Skeletal muscle tissue (tissue), 4 donors: ENCODE data around the gene PITPNC1. TPM values are rescaled to one million over a fixed set of nuclear protein-coding genes. Genes with fewer than 3 reads are reported as not detected.
"Not testable (repeated sequence)": the region's sequence is repeated elsewhere in the genome, so short reads cannot be mapped to it uniquely, and the experiment has no call there.

Source experiments
- H3K27ac ChIP-seq: one replicate; pipeline ENCODE4 v1.7.0; 2013; ENCODE audit warnings: mild to moderate bottlenecking, low read depth, low read length, inconsistent platforms
- H3K27me3 ChIP-seq, 3 donors: one replicate each; pipeline ENCODE4 v1.7.0; 2013; ENCODE audit warnings: low read length in 3 of 3; ENCODE audit not compliant: control insufficient read depth in 3 of 3, insufficient read depth in 3 of 3
- H3K36me3 ChIP-seq, 3 donors: one replicate each; pipeline ENCODE4 v1.7.0; 2013; ENCODE audit warnings: low read length in 3 of 3; ENCODE audit not compliant: control insufficient read depth in 3 of 3, insufficient read depth in 3 of 3
- H3K4me1 ChIP-seq, 3 donors: one replicate each; pipeline ENCODE4 v1.7.0; 2013; ENCODE audit warnings: low read length in 3 of 3, mild to moderate bottlenecking in 3 of 3; ENCODE audit not compliant: control insufficient read depth in 3 of 3, insufficient read depth in 3 of 3
- H3K4me3 ChIP-seq, 3 donors: one replicate each; pipeline ENCODE4 v1.7.0; 2013; ENCODE audit warnings: low read length in 3 of 3
- H3K9ac ChIP-seq, 3 donors: one replicate each; pipeline ENCODE4 v1.7.0; 2013; ENCODE audit warnings: low read length in 3 of 3, mild to moderate bottlenecking in 3 of 3, moderate library complexity in 2 of 3, low read depth in 1 of 3
- H3K9me3 ChIP-seq, 3 donors: one replicate each; pipeline ENCODE4 v1.7.0; 2013; ENCODE audit warnings: low read length in 3 of 3; ENCODE audit not compliant: control insufficient read depth in 3 of 3
- total RNA-seq: library from RNA; depleted of rRNA; stranded (reverse); fragments of >200 nt; gene quantifications from one replicate; pipeline ENCODE4 v1.2.3, GENCODE V29; 2014
- donor health status: Osteomylitis.

Gene PITPNC1
- total RNA-seq, 1 donor from 2014 or later = 9.4 TPM

DNA sequence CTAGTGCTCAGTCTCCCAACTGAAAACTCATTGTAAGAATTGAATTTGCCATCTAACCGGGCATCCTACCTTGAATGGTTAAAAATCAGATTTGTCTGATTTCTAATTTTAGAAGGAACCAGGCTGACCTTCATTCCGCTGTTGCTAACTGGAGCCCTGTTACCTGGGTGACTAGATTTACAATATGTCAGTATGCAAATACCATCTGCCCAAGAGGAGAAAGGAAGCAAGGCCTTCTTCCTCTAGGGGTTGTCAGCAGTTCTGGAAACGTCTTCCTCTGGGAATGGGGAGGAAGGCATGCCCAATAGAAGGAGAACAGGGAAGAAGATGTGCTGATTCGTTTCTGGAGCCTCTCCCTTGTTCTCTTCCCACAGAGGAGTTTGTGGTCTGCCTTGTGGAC is 137.9 kb downstream of the PITPNC1 start:
- Histone ChIP-seq H3K9me3 (no peaks in the 10 kb centered on the region), H3K4me1 (peaks cover 6 to 15% (median 13%) of the 10 kb centered on the region in 3 donors), H3K36me3 (no peaks in the 10 kb centered on the region), H3K4me3 (no peak overlapping the region), H3K9ac (no peak overlapping the region), H3K27ac (no peak overlapping the region), H3K27me3 (peaks cover 0 to 2% (median 0%) of the 10 kb centered on the region in 3 donors)

DNA sequence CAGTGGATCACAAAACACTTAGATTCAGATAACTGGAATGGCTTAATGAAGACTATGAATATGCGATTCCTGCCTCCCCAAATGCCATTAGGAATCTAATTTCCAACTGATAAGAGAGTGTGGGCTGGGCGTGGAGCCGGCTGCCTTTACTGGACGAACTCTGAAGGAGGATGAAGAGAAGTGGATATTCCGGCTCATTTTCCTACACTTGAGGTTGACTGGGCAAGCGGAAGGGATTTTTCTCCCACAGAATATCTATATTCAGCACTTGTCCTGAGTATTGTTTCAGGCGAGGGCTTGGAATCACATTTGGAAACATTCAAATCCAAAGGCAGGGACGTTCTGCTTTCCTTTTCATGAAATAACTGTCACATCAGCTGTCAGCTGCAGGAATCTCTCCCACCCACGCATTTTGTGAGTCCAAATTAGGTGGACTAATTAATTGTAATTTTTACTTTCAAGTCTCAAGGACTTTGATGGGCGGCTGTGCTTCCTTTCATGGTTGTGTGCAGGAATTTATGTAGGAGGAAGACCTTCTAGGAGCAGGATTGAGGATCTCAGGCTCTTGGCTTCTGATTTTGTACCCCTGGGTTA is 138.5 kb downstream of the PITPNC1 start:
- Histone ChIP-seq H3K36me3 (no peaks in the 10 kb centered on the region), H3K9ac (no peak overlapping the region), H3K4me3 (peak overlapping the region in 1 of 3 donors; percentile 27), H3K27me3 (peaks cover 0 to 2% (median 0%) of the 10 kb centered on the region in 3 donors), H3K9me3 (no peaks in the 10 kb centered on the region), H3K4me1 (peaks cover 11 to 19% (median 18%) of the 10 kb centered on the region in 3 donors), H3K27ac (no peak overlapping the region)

DNA sequence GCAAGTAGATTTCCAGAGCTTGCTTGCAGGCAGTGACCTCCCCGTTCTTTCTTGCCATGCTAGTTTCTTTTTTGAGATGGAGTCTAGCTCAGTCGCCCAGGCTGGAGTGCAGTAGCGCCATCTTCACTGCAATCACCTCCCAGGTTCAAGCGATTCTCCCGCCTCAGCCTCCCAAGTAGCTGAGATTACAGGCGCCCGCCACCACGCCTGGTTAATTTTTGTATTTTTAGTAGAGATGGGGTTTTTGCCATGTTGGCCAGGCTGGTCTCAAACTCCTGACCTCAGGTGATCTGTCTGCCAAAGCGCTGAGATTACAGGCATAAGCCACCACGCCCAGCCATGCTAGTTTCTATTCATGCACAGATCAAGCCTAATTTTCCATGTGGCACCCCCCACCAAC is 139.5 kb downstream of the PITPNC1 start:
- H3K36me3 ChIP-seq, H3K9me3 ChIP-seq, H3K27ac ChIP-seq, H3K27me3 ChIP-seq, H3K4me3 ChIP-seq, H3K9ac ChIP-seq: not testable (repeated sequence)
- peaks cover 15 to 27% (median 24%) of the 10 kb centered on the region in 3 donors for H3K4me1 ChIP-seq

DNA sequence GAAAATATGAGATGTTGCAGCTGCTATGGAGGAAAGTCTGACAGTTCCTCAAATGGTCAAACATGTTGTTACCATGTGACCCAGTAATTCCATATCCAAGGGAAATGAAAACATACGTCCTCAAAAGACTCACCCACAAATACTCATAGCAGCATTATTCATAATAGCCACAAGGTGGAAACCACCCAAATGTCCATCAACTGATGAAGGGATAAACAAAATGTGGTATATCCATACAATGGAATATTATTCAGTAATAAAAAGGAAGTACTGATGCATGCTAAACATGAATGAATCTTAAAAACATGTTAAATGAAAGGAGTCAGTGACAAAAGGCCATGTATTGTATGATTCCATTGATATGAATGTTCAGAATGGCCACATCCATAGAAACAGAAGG is 140.2 kb downstream of the PITPNC1 start:
- H3K4me3 ChIP-seq = no peak overlapping the region
- H3K27me3 ChIP-seq = peaks cover 0 to 2% (median 0%) of the 10 kb centered on the region in 3 donors
- no peaks in the 10 kb centered on the region for H3K36me3 ChIP-seq
- peaks cover 15 to 32% (median 24%) of the 10 kb centered on the region in 3 donors for H3K4me1 ChIP-seq
- H3K9ac ChIP-seq = no peak overlapping the region
- H3K27ac ChIP-seq = no peak overlapping the region
- no peaks in the 10 kb centered on the region for H3K9me3 ChIP-seq

DNA sequence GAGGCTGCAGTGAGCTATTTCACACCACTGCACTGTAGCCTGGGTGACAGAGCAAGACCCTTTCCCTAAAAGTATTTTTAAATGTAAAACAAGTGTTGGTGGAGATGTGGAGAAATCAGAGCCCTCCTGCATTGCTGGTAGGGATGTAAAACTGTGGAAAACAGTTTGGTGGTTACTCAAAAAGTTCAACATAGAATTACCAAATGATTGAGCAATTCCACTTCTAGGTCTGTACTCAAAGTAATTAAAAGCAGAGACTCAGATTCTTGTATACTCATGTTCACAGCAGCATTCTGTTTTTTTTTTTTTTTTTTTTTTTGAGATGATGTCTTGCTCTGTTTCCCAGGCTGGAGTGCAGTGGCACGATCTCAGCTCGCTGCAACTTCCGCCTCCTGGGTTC is 141.8 kb downstream of the PITPNC1 start:
- no peak overlapping the region for H3K9ac ChIP-seq
- peaks cover 15 to 32% (median 24%) of the 10 kb centered on the region in 3 donors for H3K4me1 ChIP-seq
- H3K4me3 ChIP-seq = no peak overlapping the region
- peaks cover 0 to 5% (median 0%) of the 10 kb centered on the region in 3 donors for H3K27me3 ChIP-seq
- no peak overlapping the region for H3K27ac ChIP-seq
- no peaks in the 10 kb centered on the region for H3K36me3 ChIP-seq
- H3K9me3 ChIP-seq = no peaks in the 10 kb centered on the region

DNA sequence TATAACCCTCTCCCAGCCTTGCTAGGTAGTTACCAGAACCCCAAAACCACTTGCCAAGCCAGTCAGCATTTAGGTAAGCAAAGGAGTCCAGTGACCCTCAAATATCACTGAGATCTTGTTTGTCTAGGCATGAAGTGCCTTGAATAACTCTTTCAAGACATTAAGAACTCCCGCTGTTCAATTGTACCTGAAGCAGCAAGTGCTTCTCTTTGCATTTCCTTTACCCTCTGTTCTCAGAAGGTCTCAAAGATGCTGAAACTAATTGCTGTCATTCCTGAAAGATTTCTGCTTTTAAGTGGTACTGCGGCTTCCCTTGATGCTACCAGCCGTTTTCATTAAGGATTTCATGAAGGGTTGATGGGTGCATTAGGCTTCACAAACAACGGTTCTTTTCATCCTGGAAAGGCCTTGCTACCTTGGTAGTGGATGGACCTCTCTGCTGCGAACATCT is 142.7 kb downstream of the PITPNC1 start:
- Histone ChIP-seq H3K36me3 (no peaks in the 10 kb centered on the region), H3K4me1 (peaks cover 15 to 32% (median 24%) of the 10 kb centered on the region in 3 donors), H3K9me3 (no peaks in the 10 kb centered on the region), H3K9ac (no peak overlapping the region), H3K4me3 (peak overlapping the region in 1 of 3 donors; percentile 55), H3K27ac (no peak overlapping the region), H3K27me3 (peaks cover 0 to 5% (median 0%) of the 10 kb centered on the region in 3 donors)

DNA sequence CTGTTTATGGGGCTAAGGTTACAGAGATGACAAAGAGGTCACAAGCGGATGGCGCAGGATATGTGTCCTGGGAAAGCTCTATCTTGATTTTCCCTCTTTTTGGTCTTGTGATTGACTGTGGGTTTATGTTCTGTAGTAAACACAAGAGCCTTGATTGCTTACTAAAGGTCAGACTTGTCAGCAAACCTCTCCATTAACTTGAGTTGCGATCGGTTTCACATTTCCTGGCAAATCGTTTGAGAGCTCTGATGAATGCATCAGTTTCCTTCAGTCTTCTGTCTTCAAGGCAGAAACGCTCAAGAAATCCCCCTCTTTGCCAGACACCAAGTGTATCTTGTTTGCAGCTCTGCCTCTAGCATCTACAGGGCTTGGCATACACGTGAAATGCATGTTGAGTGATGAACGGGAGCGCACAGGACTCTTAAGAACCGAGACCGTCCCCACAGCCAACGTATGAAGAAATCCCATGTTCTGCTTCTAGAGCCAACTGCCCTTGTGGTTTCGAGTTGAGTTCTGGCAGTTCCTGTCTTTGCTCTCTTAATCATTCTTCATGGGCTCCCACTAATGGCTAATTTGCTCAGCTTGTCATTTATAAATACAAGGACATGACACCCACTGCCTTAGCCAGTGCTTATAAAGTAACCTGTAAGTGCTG is 143.3 kb downstream of the PITPNC1 start:
- Histone ChIP-seq H3K9ac (peak overlapping the region in 2 of 3 donors; percentile 28 to 51), H3K9me3 (no peaks in the 10 kb centered on the region), H3K4me3 (peak overlapping the region; percentile 54 to 61 (median 55)), H3K27ac (no peak overlapping the region), H3K27me3 (peaks cover 0 to 4% (median 0%) of the 10 kb centered on the region in 3 donors), H3K4me1 (peaks cover 11 to 28% (median 20%) of the 10 kb centered on the region in 3 donors), H3K36me3 (no peaks in the 10 kb centered on the region)

DNA sequence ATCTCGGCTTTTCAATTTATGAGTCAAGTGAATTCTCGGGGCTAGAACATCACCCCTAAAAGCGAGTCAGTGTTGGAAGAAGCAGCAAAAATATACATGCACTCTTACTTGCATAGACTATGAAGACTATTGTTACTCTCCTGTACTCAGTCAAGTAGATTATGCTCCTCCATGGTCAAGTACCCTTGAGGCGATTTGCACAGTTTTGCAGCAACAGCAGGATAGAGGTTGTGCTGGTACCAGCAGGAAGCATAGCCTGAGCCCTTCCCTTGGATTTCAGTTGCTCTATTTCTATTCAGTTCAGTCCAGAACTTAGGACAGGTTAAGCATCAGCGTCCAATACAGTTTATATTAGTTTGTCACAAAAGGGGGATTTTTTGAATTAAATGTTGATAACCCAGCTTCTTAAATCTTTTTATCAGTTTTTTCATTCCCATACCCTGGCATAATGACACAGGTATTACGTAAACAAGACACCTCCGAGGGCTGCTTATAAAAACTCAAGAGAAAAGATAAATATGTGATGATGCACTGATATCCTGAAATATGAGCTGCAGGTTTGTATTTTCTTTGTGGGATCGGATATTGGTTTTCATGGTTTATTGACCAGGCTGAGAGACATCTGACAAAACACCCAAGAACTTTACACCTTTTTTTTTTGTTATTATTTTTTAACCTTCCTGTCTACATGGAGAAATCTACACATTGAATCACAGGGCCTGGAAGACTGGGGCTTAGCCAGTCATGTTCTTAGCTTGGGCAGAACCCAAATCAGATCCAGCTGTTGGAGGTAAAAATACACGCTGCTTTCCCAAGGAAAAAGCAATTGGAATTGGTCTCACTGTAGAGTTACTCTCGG is 144.1 kb downstream of the PITPNC1 start:
- peaks cover 0 to 3% (median 0%) of the 10 kb centered on the region in 3 donors for H3K27me3 ChIP-seq
- H3K4me3 ChIP-seq = peak overlapping the region in 1 of 3 donors; percentile 55
- peaks cover 10 to 24% (median 18%) of the 10 kb centered on the region in 3 donors for H3K4me1 ChIP-seq
- H3K9ac ChIP-seq = peak overlapping the region in 1 of 3 donors; percentile 28
- no peaks in the 10 kb centered on the region for H3K36me3 ChIP-seq
- H3K27ac ChIP-seq = no peak overlapping the region
- H3K9me3 ChIP-seq = no peaks in the 10 kb centered on the region

DNA sequence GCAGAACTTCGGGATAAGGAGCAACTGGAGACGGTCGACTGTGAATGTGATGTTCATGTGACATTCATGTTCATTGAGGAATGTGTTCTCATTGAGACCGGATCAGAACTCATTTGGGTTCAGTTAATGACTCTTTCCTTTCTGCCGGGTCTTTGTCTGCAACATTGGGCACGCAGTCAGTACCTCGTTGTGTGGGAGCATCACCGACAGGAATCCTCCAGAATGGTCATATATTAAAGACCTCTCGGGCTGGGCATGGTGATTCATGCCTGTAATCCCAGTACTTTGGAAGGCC is 144.6 kb downstream of the PITPNC1 start:
- no peaks in the 10 kb centered on the region for H3K36me3 ChIP-seq
- no peak overlapping the region for H3K4me3 ChIP-seq
- peaks cover 0 to 3% (median 0%) of the 10 kb centered on the region in 3 donors for H3K27me3 ChIP-seq
- H3K4me1 ChIP-seq = peaks cover 10 to 24% (median 18%) of the 10 kb centered on the region in 3 donors
- no peak overlapping the region for H3K27ac ChIP-seq
- no peaks in the 10 kb centered on the region for H3K9me3 ChIP-seq
- no peak overlapping the region for H3K9ac ChIP-seq
